ENCODE results near the gene DUSP6.

The DUSP6 gene

GRCh38 chr12:89346741-89347324 lies 5.5 kb downstream of the DUSP6 start:
- H3K9me3 ChIP-seq (ENCODE audit: insufficient read depth, low read depth, low read length), result no peaks in the 10 kb centered on the region
- H3K23ac ChIP-seq (ENCODE audit: low read length), result no peak overlapping the region
- H2BK12ac ChIP-seq (ENCODE audit: low read length), result no peak overlapping the region
- H2BK120ac ChIP-seq (ENCODE audit: insufficient read depth, low read length, poor library complexity), result no peak overlapping the region
- DNase-seq, result peak in 1 of 2 donors; percentile 16
- H3K14ac ChIP-seq (ENCODE audit: low read length), result no peak overlapping the region
- no peak overlapping the region for H4K12ac ChIP-seq (ENCODE audit: low read depth, low read length)
- H3K4me2 ChIP-seq (ENCODE audit: low read length), result no peak overlapping the region
- H4K91ac ChIP-seq (ENCODE audit: low read depth, low read length), result no peak overlapping the region
- no peak overlapping the region for H3K9ac ChIP-seq (ENCODE audit: low read length)
- H3K27ac ChIP-seq (ENCODE audit: low read depth, low read length), result no peak overlapping the region
- H3K4ac ChIP-seq (ENCODE audit: low read depth, low read length), result no peak overlapping the region
- no peak overlapping the region for H4K8ac ChIP-seq (ENCODE audit: low read depth, low read length)
- H2BK5ac ChIP-seq (ENCODE audit: low read depth, low read length, poor library complexity), result no peak overlapping the region
- H3K79me1 ChIP-seq (ENCODE audit: low read length), result peaks cover 7% of the 10 kb centered on the region
- peaks cover 5 to 6% of the 10 kb centered on the region in 2 experiments for H3K36me3 ChIP-seq (ENCODE audit: control insufficient read depth in 1 of 2, insufficient read depth in 2 of 2, low read length in 2 of 2)
- no peak overlapping the region for H2AK5ac ChIP-seq (ENCODE audit: low read length)
- H3K27me3 ChIP-seq (ENCODE audit: insufficient read depth, low read length), result peaks cover 10% of the 10 kb centered on the region
- H3K79me2 ChIP-seq (ENCODE audit: control insufficient read depth, insufficient read depth, low read length, poor library complexity), result peaks cover 6% of the 10 kb centered on the region
- H3K18ac ChIP-seq (ENCODE audit: low read length), result no peak overlapping the region
- no peak overlapping the region for H2AFZ ChIP-seq (ENCODE audit: insufficient read depth, low read length, poor library complexity)
- no CpG with 5 or more reads among the region's 8 CpGs for WGBS (ENCODE audit: extremely low coverage, insufficient coverage, insufficient read length)
- no peak overlapping the region for H3K4me3 ChIP-seq (ENCODE audit: low read depth, low read length)
- peaks cover 7 to 11% of the 10 kb centered on the region in 2 experiments for H3K4me1 ChIP-seq (ENCODE audit: control insufficient read depth in 1 of 2, insufficient read depth in 2 of 2, low read length in 2 of 2)

GRCh38 chr12:89345830-89346740 lies 6.2 kb downstream of the DUSP6 start:
- Histone ChIP-seq H2BK12ac (ENCODE audit: low read length) (no peak overlapping the region), H4K91ac (ENCODE audit: low read depth, low read length) (no peak overlapping the region), H3K36me3 (ENCODE audit: control insufficient read depth in 1 of 2, insufficient read depth in 2 of 2, low read length in 2 of 2) (peaks cover 5 to 6% of the 10 kb centered on the region in 2 experiments), H2BK120ac (ENCODE audit: insufficient read depth, low read length, poor library complexity) (no peak overlapping the region), H3K23ac (ENCODE audit: low read length) (no peak overlapping the region), H3K9ac (ENCODE audit: low read length) (no peak overlapping the region), H3K9me3 (ENCODE audit: insufficient read depth, low read depth, low read length) (no peaks in the 10 kb centered on the region), H2AK5ac (ENCODE audit: low read length) (no peak overlapping the region), H4K8ac (ENCODE audit: low read depth, low read length) (no peak overlapping the region), H3K27me3 (ENCODE audit: insufficient read depth, low read length) (peaks cover 3% of the 10 kb centered on the region), H3K14ac (ENCODE audit: low read length) (no peak overlapping the region), H3K4me3 (ENCODE audit: low read depth, low read length) (no peak overlapping the region), H3K18ac (ENCODE audit: low read length) (no peak overlapping the region), H3K27ac (ENCODE audit: low read depth, low read length) (no peak overlapping the region), H3K79me2 (ENCODE audit: control insufficient read depth, insufficient read depth, low read length, poor library complexity) (no peaks in the 10 kb centered on the region), H3K4ac (ENCODE audit: low read depth, low read length) (no peak overlapping the region), H3K79me1 (ENCODE audit: low read length) (no peaks in the 10 kb centered on the region), H3K4me1 (ENCODE audit: control insufficient read depth in 1 of 2, insufficient read depth in 2 of 2, low read length in 2 of 2) (peaks cover 2 to 6% of the 10 kb centered on the region in 2 experiments), H4K12ac (ENCODE audit: low read depth, low read length) (no peak overlapping the region), H2AFZ (ENCODE audit: insufficient read depth, low read length, poor library complexity) (no peak overlapping the region), H3K4me2 (ENCODE audit: low read length) (no peak overlapping the region), H2BK5ac (ENCODE audit: low read depth, low read length, poor library complexity) (no peak overlapping the region)
- no CpG with 5 or more reads among the region's 10 CpGs for WGBS (ENCODE audit: extremely low coverage, insufficient coverage, insufficient read length)
- DNase-seq, result peak in 1 of 2 donors; percentile 49

GRCh38 chr12:89345376-89345775 lies 6.9 kb downstream of the DUSP6 start:
- H3K4me3 ChIP-seq (ENCODE audit: low read depth, low read length), result no peak overlapping the region
- no peak overlapping the region for H3K27ac ChIP-seq (ENCODE audit: low read depth, low read length)
- H2AK5ac ChIP-seq (ENCODE audit: low read length), result no peak overlapping the region
- H3K79me1 ChIP-seq (ENCODE audit: low read length), result no peaks in the 10 kb centered on the region
- no peak overlapping the region for H2BK12ac ChIP-seq (ENCODE audit: low read length)
- no peak overlapping the region for H3K4ac ChIP-seq (ENCODE audit: low read depth, low read length)
- H2AFZ ChIP-seq (ENCODE audit: insufficient read depth, low read length, poor library complexity), result no peak overlapping the region
- no peaks in the 10 kb centered on the region for H3K79me2 ChIP-seq (ENCODE audit: control insufficient read depth, insufficient read depth, low read length, poor library complexity)
- H4K12ac ChIP-seq (ENCODE audit: low read depth, low read length), result no peak overlapping the region
- H3K27me3 ChIP-seq (ENCODE audit: insufficient read depth, low read length), result no peaks in the 10 kb centered on the region
- H4K8ac ChIP-seq (ENCODE audit: low read depth, low read length), result no peak overlapping the region
- no peaks in the 10 kb centered on the region for H3K9me3 ChIP-seq (ENCODE audit: insufficient read depth, low read depth, low read length)
- DNase-seq, result no peak
- H2BK5ac ChIP-seq (ENCODE audit: low read depth, low read length, poor library complexity), result no peak overlapping the region
- H3K14ac ChIP-seq (ENCODE audit: low read length), result no peak overlapping the region
- H3K9ac ChIP-seq (ENCODE audit: low read length), result no peak overlapping the region
- no CpG with 5 or more reads among the region's 3 CpGs for WGBS (ENCODE audit: extremely low coverage, insufficient coverage, insufficient read length)
- no peak overlapping the region for H4K91ac ChIP-seq (ENCODE audit: low read depth, low read length)
- H3K36me3 ChIP-seq (ENCODE audit: control insufficient read depth in 1 of 2, insufficient read depth in 2 of 2, low read length in 2 of 2), result peaks cover 5 to 6% of the 10 kb centered on the region in 2 experiments
- H3K4me2 ChIP-seq (ENCODE audit: low read length), result no peak overlapping the region
- no peak overlapping the region for H3K18ac ChIP-seq (ENCODE audit: low read length)
- peaks cover 0 to 2% of the 10 kb centered on the region in 2 experiments for H3K4me1 ChIP-seq (ENCODE audit: control insufficient read depth in 1 of 2, insufficient read depth in 2 of 2, low read length in 2 of 2)
- H2BK120ac ChIP-seq (ENCODE audit: insufficient read depth, low read length, poor library complexity), result no peak overlapping the region
- no peak overlapping the region for H3K23ac ChIP-seq (ENCODE audit: low read length)

- no peak overlapping the region for H2AK5ac ChIP-seq (ENCODE audit: low read length)
- H3K23ac ChIP-seq (ENCODE audit: low read length), result no peak overlapping the region
- H3K27ac ChIP-seq (ENCODE audit: low read depth, low read length), result no peak overlapping the region
- no peaks in the 10 kb centered on the region for H3K9me3 ChIP-seq (ENCODE audit: insufficient read depth, low read depth, low read length)
- WGBS (ENCODE audit: extremely low coverage, insufficient coverage, insufficient read length), result no CpG with 5 or more reads among the region's 3 CpGs
- H2AFZ ChIP-seq (ENCODE audit: insufficient read depth, low read length, poor library complexity), result no peak overlapping the region
- H3K4ac ChIP-seq (ENCODE audit: low read depth, low read length), result no peak overlapping the region
- peaks cover 5 to 6% of the 10 kb centered on the region in 2 experiments for H3K36me3 ChIP-seq (ENCODE audit: control insufficient read depth in 1 of 2, insufficient read depth in 2 of 2, low read length in 2 of 2)
- no peak overlapping the region for H4K91ac ChIP-seq (ENCODE audit: low read depth, low read length)
- DNase-seq, result no peak
- no peak overlapping the region for H3K18ac ChIP-seq (ENCODE audit: low read length)
- H3K79me1 ChIP-seq (ENCODE audit: low read length), result no peaks in the 10 kb centered on the region
- H2BK5ac ChIP-seq (ENCODE audit: low read depth, low read length, poor library complexity), result no peak overlapping the region
- H4K8ac ChIP-seq (ENCODE audit: low read depth, low read length), result no peak overlapping the region
- H3K4me1 ChIP-seq (ENCODE audit: control insufficient read depth in 1 of 2, insufficient read depth in 2 of 2, low read length in 2 of 2), result peaks cover 0 to 2% of the 10 kb centered on the region in 2 experiments
- H3K14ac ChIP-seq (ENCODE audit: low read length), result no peak overlapping the region
- no peak overlapping the region for H3K4me2 ChIP-seq (ENCODE audit: low read length)
- H3K9ac ChIP-seq (ENCODE audit: low read length), result no peak overlapping the region
- H2BK12ac ChIP-seq (ENCODE audit: low read length), result no peak overlapping the region
- no peaks in the 10 kb centered on the region for H3K27me3 ChIP-seq (ENCODE audit: insufficient read depth, low read length)
- H4K12ac ChIP-seq (ENCODE audit: low read depth, low read length), result no peak overlapping the region
- H2BK120ac ChIP-seq (ENCODE audit: insufficient read depth, low read length, poor library complexity), result no peak overlapping the region
- H3K79me2 ChIP-seq (ENCODE audit: control insufficient read depth, insufficient read depth, low read length, poor library complexity), result no peaks in the 10 kb centered on the region
- no peak overlapping the region for H3K4me3 ChIP-seq (ENCODE audit: low read depth, low read length)
These were observed 7.5 kb downstream of the DUSP6 start for GRCh38 chr12:89344862-89345202.

Measured in trophoblast cell (in vitro differentiated cells and primary cell).